ENCODE results near the gene TBL3. TPM values are rescaled to one million over a fixed set of nuclear protein-coding genes. Genes with fewer than 3 reads are reported as not detected.

Gene TBL3
- total RNA-seq, 1 donor from 2014 or later = 44.5 TPM

GRCh38 chr16:1942047-1942809 is 29.6 kb upstream of the TBL3 start:
- peaks cover 14% of the 10 kb centered on the region for H3K36me3 ChIP-seq (ENCODE audit: control insufficient read depth, insufficient read depth, low read length)
- TF ChIP-seq CTCF (IDR thresholded peaks at IDR 0.05; ENCODE audit: insufficient read depth, low read length, severe bottlenecking) = no peak
- FAIRE-seq = no peak
- no peaks in the 10 kb centered on the region for H3K27me3 ChIP-seq (ENCODE audit: control insufficient read depth, insufficient read depth, low read length)
- peak; percentile 62 for DNase-seq (ENCODE audit: low read depth)
- peak overlapping the region; percentile 67 for H3K4me3 ChIP-seq (ENCODE audit: low read depth, low read length)

GRCh38 chr16:1942810-1943726 is 28.8 kb upstream of the TBL3 start, which contains the start of gene MSRB1:
Gene MSRB1, minus strand, starts transcription at chr16:1943199. Its CDS starts 43 bp downstream, at chr16:1943156.
- no peak for TF ChIP-seq CTCF (IDR thresholded peaks at IDR 0.05; ENCODE audit: insufficient read depth, low read length, severe bottlenecking)
- FAIRE-seq (no peak), DNase-seq (ENCODE audit: low read depth) (peak; percentile 89)
- H3K36me3 ChIP-seq (ENCODE audit: control insufficient read depth, insufficient read depth, low read length) = peaks cover 14% of the 10 kb centered on the region
- H3K27me3 ChIP-seq (ENCODE audit: control insufficient read depth, insufficient read depth, low read length) = no peaks in the 10 kb centered on the region
- H3K4me3 ChIP-seq (ENCODE audit: low read depth, low read length) = peak within 1 kb of the TSS; percentile 67

- no peak for TF ChIP-seq CTCF (IDR thresholded peaks at IDR 0.05; ENCODE audit: insufficient read depth, low read length, severe bottlenecking)
- DNase-seq (ENCODE audit: low read depth) = no peak
- Histone ChIP-seq H3K27me3 (ENCODE audit: control insufficient read depth, insufficient read depth, low read length) (no peaks in the 10 kb centered on the region), H3K4me3 (ENCODE audit: low read depth, low read length) (no peak overlapping the region), H3K36me3 (ENCODE audit: control insufficient read depth, insufficient read depth, low read length) (peaks cover 4% of the 10 kb centered on the region)
- no peak for FAIRE-seq
Observed at GRCh38 chr16:1944612-1945199, 27.1 kb upstream of the TBL3 start.

- no peak for FAIRE-seq
- H3K27me3 ChIP-seq (ENCODE audit: control insufficient read depth, insufficient read depth, low read length) = no peaks in the 10 kb centered on the region
Observed at GRCh38 chr16:1945559-1946391, 26.1 kb upstream of the TBL3 start.

More at GRCh38 chr16:1945559-1946391, 26.1 kb upstream of the TBL3 start:
- DNase-seq (ENCODE audit: low read depth) = no peak
- TF ChIP-seq CTCF (IDR thresholded peaks at IDR 0.05; ENCODE audit: insufficient read depth, low read length, severe bottlenecking) = no peak
- no peak overlapping the region for H3K4me3 ChIP-seq (ENCODE audit: low read depth, low read length)
- H3K36me3 ChIP-seq (ENCODE audit: control insufficient read depth, insufficient read depth, low read length) = no peaks in the 10 kb centered on the region
